Head of caudate nucleus (tissue), 42 donors: ENCODE results near the gene MAP3K9.
"Not testable (repeated sequence)": the region's sequence is repeated elsewhere in the genome, so short reads cannot be mapped to it uniquely, and the experiment has no call there.

Experiments used
- DNase-seq, 42 donors: peaks; one replicate each; pipeline versions ENCODE4 v3.0.0 to v3.0.0-alpha.2; 2020 to 2021; ENCODE audit warnings: mixed read lengths in 7 of 42
- intact Hi-C: fragments of 100-400 bp; cut with DNase I; formaldehyde crosslinking; loops from one replicate; pipeline ENCODE4 v1.15.0; 2022

MAP3K9 gene

GRCh38 chr14:70809225-70810219, at the start of gene MAP3K9:
Gene MAP3K9 (minus strand): TSS chr14:70809513. CDS start chr14:70809171, 342 bp downstream.
- intact Hi-C loops, result no loop called here
- DNase-seq, result peak; percentile 74 to 98 (median 92)

GRCh38 chr14:70858641-70859040, 49.3 kb upstream of the MAP3K9 start:
- no peak for DNase-seq
- intact Hi-C loops, result no loop called here

- DNase-seq, result no peak
- intact Hi-C loops, result no loop called here
These were observed 48.2 kb upstream of the MAP3K9 start for GRCh38 chr14:70857496-70857890.

- intact Hi-C loops, result no loop called here
- DNase-seq, result no peak
These were observed 47.7 kb upstream of the MAP3K9 start for GRCh38 chr14:70856851-70857495.

GRCh38 chr14:70855486-70855885, 46.2 kb upstream of the MAP3K9 start:
- no peak for DNase-seq
- intact Hi-C loops, result no loop called here

GRCh38 chr14:70853658-70854057, 44.3 kb upstream of the MAP3K9 start:
- DNase-seq, intact Hi-C loops: not testable (repeated sequence)

- intact Hi-C loops, result no loop called here
These were observed 38.2 kb upstream of the MAP3K9 start for GRCh38 chr14:70847406-70848090.

GRCh38 chr14:70845601-70846000, 36.3 kb upstream of the MAP3K9 start:
- DNase-seq, result no peak
- intact Hi-C loops, result no loop called here

More at GRCh38 chr14:70847406-70848090, 38.2 kb upstream of the MAP3K9 start:
- DNase-seq, result no peak

GRCh38 chr14:70842851-70843462, 33.6 kb upstream of the MAP3K9 start:
- no peak for DNase-seq
- intact Hi-C loops, result no loop called here

GRCh38 chr14:70838076-70838475, 28.8 kb upstream of the MAP3K9 start:
- DNase-seq, result no peak
- intact Hi-C loops, result no loop called here

GRCh38 chr14:70836946-70837345, 27.6 kb upstream of the MAP3K9 start:
- DNase-seq, result no peak
- intact Hi-C loops, result no loop called here

GRCh38 chr14:70833884-70834283, 24.6 kb upstream of the MAP3K9 start:
- intact Hi-C loops, result no loop called here
- no peak for DNase-seq

- no peak for DNase-seq
- intact Hi-C loops, result no loop called here
These were observed 23.4 kb upstream of the MAP3K9 start for GRCh38 chr14:70832561-70833305.

GRCh38 chr14:70830998-70831781, 21.9 kb upstream of the MAP3K9 start:
- intact Hi-C loops, result no loop called here
- no peak for DNase-seq

- intact Hi-C loops, result no loop called here
- no peak for DNase-seq
These were observed 18.9 kb upstream of the MAP3K9 start for GRCh38 chr14:70828188-70828587.

- intact Hi-C loops, result no loop called here
- no peak for DNase-seq
These were observed 18.4 kb upstream of the MAP3K9 start for GRCh38 chr14:70827752-70828151.

GRCh38 chr14:70827347-70827746, 18.0 kb upstream of the MAP3K9 start:
- DNase-seq, result no peak
- intact Hi-C loops, result no loop called here

GRCh38 chr14:70823281-70823680, 14.0 kb upstream of the MAP3K9 start:
- peak in 18 of 42 donors; percentile 13 to 67 (median 34) for DNase-seq
- intact Hi-C loops, result loop anchor here (5.0 kb wide), 2 partner anchors 84 to 149 kb away; partner anchors contain the start of gene PCNX1
